Lung microvascular endothelial cell (primary cell): ENCODE data around the gene FMO5. TPM values are rescaled to one million over a fixed set of nuclear protein-coding genes. Genes with fewer than 3 reads are reported as not detected.

ENCODE experiments used
- DNase-seq, 2 donors: peaks; one replicate each; pipeline versions ENCODE4 v3.0.0 to v3.0.0-alpha.2; 2010; ENCODE audit warnings: low read depth in 2 of 2
- total RNA-seq: library from RNA; depleted of rRNA; stranded (reverse); fragments of >200 nt; gene quantifications from 2 replicates; pipeline ENCODE4 v1.2.1, GENCODE V29; 2014

Gene FMO5
- total RNA-seq, 1 donor from 2014 or later, result 2.6 TPM

DNA sequence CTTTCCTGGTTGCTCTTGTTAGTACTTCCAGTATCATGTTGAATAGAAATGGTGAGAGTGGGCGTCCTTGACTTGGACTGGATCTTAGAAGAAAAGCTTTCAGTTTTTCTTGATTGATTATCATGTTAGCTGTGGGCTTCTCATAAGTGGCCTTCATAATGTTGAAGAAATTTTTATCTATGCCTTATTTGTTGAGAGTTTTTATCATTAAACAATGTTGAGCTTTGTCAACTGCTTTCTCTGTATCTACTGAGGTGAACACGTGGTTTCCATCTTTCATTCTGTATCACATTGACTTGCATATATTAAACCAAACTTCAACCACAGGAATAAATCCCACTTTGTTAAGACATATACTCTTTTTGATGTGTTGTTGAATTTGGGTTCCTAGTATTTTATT, 82.3 kb downstream of the FMO5 start:
- DNase-seq, result no peak

Other genes with a start within 250 kb of the FMO5 start
- gene PRKAB2, start 52.9 kb downstream of the FMO5 start, total RNA-seq, result 3.0 and 3.3 TPM in 2 replicates
- 28.2 and 29.4 TPM in 2 replicates for gene CHD1L, start 17.3 kb upstream of the FMO5 start, total RNA-seq